Liver (tissue), 9 donors: ENCODE measurements around the gene ARL3. TPM values are rescaled to one million over a fixed set of nuclear protein-coding genes. Genes with fewer than 3 reads are reported as not detected.
A peak's percentile ranks its signal among the peaks of the same experiment; 100 is the strongest.

ENCODE experiments used
- DNase-seq: peaks from one replicate; pipeline ENCODE4 v3.0.0-alpha.2; 2017; ENCODE audit warnings: low spot score
- H3K27ac ChIP-seq, 2 donors: one replicate each; pipeline ENCODE4 v1.7.0; 2013; ENCODE audit warnings: inconsistent platforms in 2 of 2, low read length in 2 of 2, control low read depth in 1 of 2, low read depth in 1 of 2, mild to moderate bottlenecking in 1 of 2
- H3K27me3 ChIP-seq, 4 donors: one replicate each; pipeline versions ENCODE4 v1.6.1 to v1.7.0; 2013; ENCODE audit warnings: low read length in 3 of 4, inconsistent platforms in 1 of 4, mild to moderate bottlenecking in 1 of 4, moderate library complexity in 1 of 4; ENCODE audit not compliant: control insufficient read depth in 4 of 4, insufficient read depth in 4 of 4
- H3K36me3 ChIP-seq, 4 donors: one replicate each; pipeline versions ENCODE4 v1.6.1 to v1.7.0; 2013; ENCODE audit warnings: low read length in 3 of 4, mild to moderate bottlenecking in 3 of 4, low read depth in 1 of 4, moderate library complexity in 1 of 4; ENCODE audit not compliant: control insufficient read depth in 4 of 4, insufficient read depth in 3 of 4
- H3K4me1 ChIP-seq, 4 donors: one replicate each; pipeline versions ENCODE4 v1.6.1 to v1.7.0; 2013; ENCODE audit warnings: low read length in 3 of 4, mild to moderate bottlenecking in 3 of 4, moderate library complexity in 1 of 4; ENCODE audit not compliant: control insufficient read depth in 4 of 4, insufficient read depth in 4 of 4
- H3K4me3 ChIP-seq, 3 donors: one replicate each; pipeline versions ENCODE4 v1.6.1 to v1.7.0; 2013; ENCODE audit warnings: low read length in 3 of 3, control low read depth in 1 of 3, low read depth in 1 of 3, mild to moderate bottlenecking in 1 of 3
- H3K9ac ChIP-seq, 2 donors: one replicate each; pipeline ENCODE4 v1.7.0; 2013; ENCODE audit warnings: low read length in 2 of 2, mild to moderate bottlenecking in 2 of 2, moderate library complexity in 2 of 2, control low read depth in 1 of 2, low read depth in 1 of 2
- H3K9me3 ChIP-seq, 4 donors: one replicate each; pipeline versions ENCODE4 v1.6.1 to v1.7.0; 2013; ENCODE audit warnings: low read length in 3 of 4; ENCODE audit not compliant: control insufficient read depth in 4 of 4
- ATF3 ChIP-seq: IDR thresholded peaks from 2 replicates; pipeline ENCODE4 v1.6.1; 2016; ENCODE audit warnings: antibody characterized with exemption
- FOXA1 ChIP-seq: IDR thresholded peaks from 2 replicates; pipeline ENCODE4 v1.6.1; 2016; ENCODE audit warnings: antibody characterized with exemption
- HNF4G ChIP-seq: IDR thresholded peaks from 2 replicates; pipeline ENCODE4 v1.6.1; 2016; ENCODE audit warnings: antibody characterized with exemption
- NR2F2 ChIP-seq: IDR thresholded peaks from 2 replicates; pipeline ENCODE4 v1.6.1; 2016; ENCODE audit warnings: antibody characterized with exemption
- RAD21 ChIP-seq, 2 donors: IDR thresholded peaks; 2 replicates each; pipeline ENCODE4 v1.6.1; 2016; ENCODE audit warnings: antibody characterized with exemption in 2 of 2, mild to moderate bottlenecking in 2 of 2
- SP1 ChIP-seq: IDR thresholded peaks from 2 replicates; pipeline ENCODE4 v1.6.1; 2018; ENCODE audit warnings: antibody characterized with exemption, mild to moderate bottlenecking
- TAF1 ChIP-seq: conservative IDR thresholded peaks from 2 replicates; pipeline ENCODE4 v1.6.1; 2016; ENCODE audit warnings: antibody characterized with exemption, mild to moderate bottlenecking
- YY1 ChIP-seq: IDR thresholded peaks from 2 replicates; pipeline ENCODE4 v1.6.1; 2016; ENCODE audit warnings: antibody characterized with exemption, mild to moderate bottlenecking
- WGBS: extraction: QIAGEN DNeasy Blood & Tissue Kit; methylation state at CpG from one replicate; pipeline ENCODE4 v1.1.7; 2013; 5-methylcytosine and 5-hydroxymethylcytosine counted together
- polyA plus RNA-seq, 2 donors: library from polyadenylated mRNA; stranded (reverse) in 1 of 2; unstranded in 1 of 2; fragments of 200-250 nt in 1 of 2; fragments of >200 nt in 1 of 2; fragmentation: Nextera tagmentation in 1 of 2; extraction: Ambion mirVana in 1 of 2; gene quantifications; one replicate each; pipeline versions ENCODE4 v1.2.1 to v1.2.3, GENCODE V29; 2013 to 2015
- total RNA-seq, 2 donors: library from RNA; depleted of rRNA; stranded (reverse); fragments of >200 nt; gene quantifications; one replicate each; pipeline ENCODE4 v1.2.3, GENCODE V29; 2014
- TF ChIP-seq, protein P1 (sequence below): IDR thresholded peaks from 2 replicates; pipeline ENCODE4 v1.6.1; 2016; ENCODE audit warnings: antibody characterized with exemption
- TF ChIP-seq, protein P2 (sequence below): fragments of 150-350 bp; IDR thresholded peaks from 2 replicates; pipeline ENCODE4 v1.5.1; 2017; ENCODE audit warnings: improper control_type of control experiment, low read depth, low read length; ENCODE audit not compliant: missing input control
- TF ChIP-seq, protein P3 (sequence below): IDR thresholded peaks from 2 replicates; pipeline ENCODE4 v1.6.1; 2016; ENCODE audit warnings: antibody characterized with exemption
- donor health status: healthy.
- donor health status: healthy.
- donor health status: healthy.
- donor health status: healthy.
- donor health status: healthy.

ARL3 gene
- total and polyA plus RNA-seq, 4 donors, result 1.0 to 2.5 (median 2.3) TPM

DNA sequence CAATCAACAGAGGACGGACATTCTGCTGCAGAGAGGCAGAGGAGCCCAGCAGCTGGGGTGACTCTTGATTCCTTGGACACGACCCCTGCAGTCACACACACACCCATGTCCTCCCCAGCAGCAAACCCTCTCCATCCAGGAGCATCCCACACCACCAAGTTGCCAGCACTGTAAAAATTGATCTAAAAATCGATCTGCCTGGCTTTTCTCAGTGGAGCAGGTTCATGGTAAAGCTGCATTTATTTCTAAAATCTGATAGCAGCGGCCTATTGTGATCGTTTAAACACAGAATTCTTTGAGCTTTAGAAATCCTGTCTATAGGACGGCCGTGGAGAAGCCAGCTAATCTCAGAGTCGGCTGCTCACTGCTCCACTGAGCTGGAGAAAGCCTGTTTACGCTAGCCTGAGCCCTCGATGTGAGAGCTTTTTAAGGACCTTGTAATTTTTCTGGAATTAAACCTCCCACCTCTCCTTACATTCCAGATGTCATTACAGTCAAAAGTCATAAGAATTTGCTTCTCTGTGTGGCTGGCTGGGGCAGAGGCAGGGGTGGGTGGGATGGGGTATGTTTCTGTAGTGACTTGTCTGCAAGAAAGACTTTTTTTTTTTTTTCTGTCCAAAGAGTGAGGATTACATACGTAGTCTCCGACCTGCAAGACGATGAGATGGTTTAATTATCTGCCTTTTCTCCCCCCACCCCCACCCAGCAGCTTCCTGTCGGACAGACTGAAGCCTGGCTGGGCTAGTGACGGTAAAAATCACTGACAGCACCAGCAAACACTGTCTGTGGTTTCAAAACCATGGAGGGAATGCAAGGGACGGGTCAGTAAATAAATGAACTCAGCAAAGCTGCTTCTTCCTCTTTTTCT is 38.3 kb downstream of the ARL3 start:
- H3K36me3 ChIP-seq, result no peaks in the 10 kb centered on the region
- DNase-seq, result no peak
- TF ChIP-seq FOXA1 (no peak), RAD21 (IDR thresholded peaks at IDR 0.05) (peak in 1 of 2 donors; percentile 29)
- H3K27me3 ChIP-seq, result no peaks in the 10 kb centered on the region
- peak overlapping the region; percentile 20 to 58 for H3K27ac ChIP-seq
- H3K9ac ChIP-seq, result no peak overlapping the region
- 59% methylated on average over 16 of the region's 16 CpGs for WGBS
- H3K4me3 ChIP-seq, result no peak overlapping the region
- H3K9me3 ChIP-seq, result no peaks in the 10 kb centered on the region
- peaks cover 6 to 24% (median 14%) of the 10 kb centered on the region in 4 donors for H3K4me1 ChIP-seq

- no peak for DNase-seq
- H3K4me1 ChIP-seq, result peaks cover 6 to 24% (median 14%) of the 10 kb centered on the region in 4 donors
- peak overlapping the region in 1 of 2 donors; percentile 20 for H3K27ac ChIP-seq
- TF ChIP-seq, protein P1, sequence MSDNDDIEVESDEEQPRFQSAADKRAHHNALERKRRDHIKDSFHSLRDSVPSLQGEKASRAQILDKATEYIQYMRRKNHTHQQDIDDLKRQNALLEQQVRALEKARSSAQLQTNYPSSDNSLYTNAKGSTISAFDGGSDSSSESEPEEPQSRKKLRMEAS, result no peak
- TF ChIP-seq YY1 (no peak), ATF3 (no peak), HNF4G (no peak), TAF1 (no peak), FOXA1 (no peak), NR2F2 (no peak), RAD21 (IDR thresholded peaks at IDR 0.05) (no peak), SP1 (no peak)
- TF ChIP-seq, protein P2, sequence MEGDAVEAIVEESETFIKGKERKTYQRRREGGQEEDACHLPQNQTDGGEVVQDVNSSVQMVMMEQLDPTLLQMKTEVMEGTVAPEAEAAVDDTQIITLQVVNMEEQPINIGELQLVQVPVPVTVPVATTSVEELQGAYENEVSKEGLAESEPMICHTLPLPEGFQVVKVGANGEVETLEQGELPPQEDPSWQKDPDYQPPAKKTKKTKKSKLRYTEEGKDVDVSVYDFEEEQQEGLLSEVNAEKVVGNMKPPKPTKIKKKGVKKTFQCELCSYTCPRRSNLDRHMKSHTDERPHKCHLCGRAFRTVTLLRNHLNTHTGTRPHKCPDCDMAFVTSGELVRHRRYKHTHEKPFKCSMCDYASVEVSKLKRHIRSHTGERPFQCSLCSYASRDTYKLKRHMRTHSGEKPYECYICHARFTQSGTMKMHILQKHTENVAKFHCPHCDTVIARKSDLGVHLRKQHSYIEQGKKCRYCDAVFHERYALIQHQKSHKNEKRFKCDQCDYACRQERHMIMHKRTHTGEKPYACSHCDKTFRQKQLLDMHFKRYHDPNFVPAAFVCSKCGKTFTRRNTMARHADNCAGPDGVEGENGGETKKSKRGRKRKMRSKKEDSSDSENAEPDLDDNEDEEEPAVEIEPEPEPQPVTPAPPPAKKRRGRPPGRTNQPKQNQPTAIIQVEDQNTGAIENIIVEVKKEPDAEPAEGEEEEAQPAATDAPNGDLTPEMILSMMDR, result no peak
- TF ChIP-seq, protein P3, sequence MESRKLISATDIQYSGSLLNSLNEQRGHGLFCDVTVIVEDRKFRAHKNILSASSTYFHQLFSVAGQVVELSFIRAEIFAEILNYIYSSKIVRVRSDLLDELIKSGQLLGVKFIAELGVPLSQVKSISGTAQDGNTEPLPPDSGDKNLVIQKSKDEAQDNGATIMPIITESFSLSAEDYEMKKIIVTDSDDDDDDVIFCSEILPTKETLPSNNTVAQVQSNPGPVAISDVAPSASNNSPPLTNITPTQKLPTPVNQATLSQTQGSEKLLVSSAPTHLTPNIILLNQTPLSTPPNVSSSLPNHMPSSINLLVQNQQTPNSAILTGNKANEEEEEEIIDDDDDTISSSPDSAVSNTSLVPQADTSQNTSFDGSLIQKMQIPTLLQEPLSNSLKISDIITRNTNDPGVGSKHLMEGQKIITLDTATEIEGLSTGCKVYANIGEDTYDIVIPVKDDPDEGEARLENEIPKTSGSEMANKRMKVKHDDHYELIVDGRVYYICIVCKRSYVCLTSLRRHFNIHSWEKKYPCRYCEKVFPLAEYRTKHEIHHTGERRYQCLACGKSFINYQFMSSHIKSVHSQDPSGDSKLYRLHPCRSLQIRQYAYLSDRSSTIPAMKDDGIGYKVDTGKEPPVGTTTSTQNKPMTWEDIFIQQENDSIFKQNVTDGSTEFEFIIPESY, result no peak
- WGBS, result 78% methylated on average over 8 of the region's 8 CpGs
- no peaks in the 10 kb centered on the region for H3K36me3 ChIP-seq
- no peak overlapping the region for H3K9ac ChIP-seq
- H3K27me3 ChIP-seq, result no peaks in the 10 kb centered on the region
- H3K4me3 ChIP-seq, result no peak overlapping the region
- H3K9me3 ChIP-seq, result no peaks in the 10 kb centered on the region
These were observed 39.1 kb downstream of the ARL3 start for GRCh38 chr10:102675011-102675665.

- H3K4me3 ChIP-seq, result no peak overlapping the region
- H3K36me3 ChIP-seq, result no peaks in the 10 kb centered on the region
- WGBS, result 61% methylated on average over 2 of the region's 2 CpGs
These were observed 39.6 kb downstream of the ARL3 start for GRCh38 chr10:102674566-102674965.

More at GRCh38 chr10:102674566-102674965, 39.6 kb downstream of the ARL3 start:
- peak overlapping the region; percentile 5 to 59 for H3K27ac ChIP-seq
- H3K9me3 ChIP-seq, result no peaks in the 10 kb centered on the region
- no peak overlapping the region for H3K9ac ChIP-seq
- no peak for DNase-seq
- H3K4me1 ChIP-seq, result peaks cover 6 to 24% (median 14%) of the 10 kb centered on the region in 4 donors
- TF ChIP-seq, protein P3, result no peak
- TF ChIP-seq, protein P1, result no peak
- TF ChIP-seq FOXA1, result no peak
- H3K27me3 ChIP-seq, result no peaks in the 10 kb centered on the region
